MM.1S (cell line): ENCODE measurements around the gene SCNN1G.

Experiments used
- EZH2 ChIP-seq: fragments of 300-600 bp; sonication (generic); optimal IDR thresholded peaks from 2 replicates; pipeline ENCODE3; 2017; ENCODE audit warnings: low read depth, mild to moderate bottlenecking, antibody characterized with exemption, low read length, mixed read lengths
- TF ChIP-seq, protein P1 (sequence below): fragments of 300-600 bp; sonication (generic); IDR thresholded peaks from 2 replicates; pipeline ENCODE4 v1.5.1; 2016; ENCODE audit warnings: antibody characterized with exemption, low read length, mixed read lengths

DNA sequence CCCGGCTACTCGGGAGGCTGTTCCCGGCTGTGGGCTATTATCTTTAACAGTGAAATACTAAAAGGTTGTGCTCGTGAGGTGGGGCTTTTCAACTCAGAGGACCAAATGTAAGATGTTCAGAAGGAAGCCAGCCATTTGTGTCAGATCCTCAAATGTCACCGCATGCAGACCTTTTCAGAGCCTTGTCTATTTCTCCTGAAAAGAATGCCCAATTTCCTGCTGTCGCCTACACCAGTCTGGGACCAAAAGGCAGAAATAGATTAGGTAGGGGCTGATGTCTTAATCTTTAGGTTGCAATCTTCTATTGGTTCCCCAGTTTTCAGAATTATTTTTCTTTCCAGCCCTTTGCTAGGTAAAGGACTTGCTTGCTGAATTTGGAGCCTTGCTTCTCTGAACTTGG, 24.4 kb upstream of the SCNN1G start:
- TF ChIP-seq, protein P1, sequence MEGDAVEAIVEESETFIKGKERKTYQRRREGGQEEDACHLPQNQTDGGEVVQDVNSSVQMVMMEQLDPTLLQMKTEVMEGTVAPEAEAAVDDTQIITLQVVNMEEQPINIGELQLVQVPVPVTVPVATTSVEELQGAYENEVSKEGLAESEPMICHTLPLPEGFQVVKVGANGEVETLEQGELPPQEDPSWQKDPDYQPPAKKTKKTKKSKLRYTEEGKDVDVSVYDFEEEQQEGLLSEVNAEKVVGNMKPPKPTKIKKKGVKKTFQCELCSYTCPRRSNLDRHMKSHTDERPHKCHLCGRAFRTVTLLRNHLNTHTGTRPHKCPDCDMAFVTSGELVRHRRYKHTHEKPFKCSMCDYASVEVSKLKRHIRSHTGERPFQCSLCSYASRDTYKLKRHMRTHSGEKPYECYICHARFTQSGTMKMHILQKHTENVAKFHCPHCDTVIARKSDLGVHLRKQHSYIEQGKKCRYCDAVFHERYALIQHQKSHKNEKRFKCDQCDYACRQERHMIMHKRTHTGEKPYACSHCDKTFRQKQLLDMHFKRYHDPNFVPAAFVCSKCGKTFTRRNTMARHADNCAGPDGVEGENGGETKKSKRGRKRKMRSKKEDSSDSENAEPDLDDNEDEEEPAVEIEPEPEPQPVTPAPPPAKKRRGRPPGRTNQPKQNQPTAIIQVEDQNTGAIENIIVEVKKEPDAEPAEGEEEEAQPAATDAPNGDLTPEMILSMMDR, result no peak
- no peak for TF ChIP-seq EZH2
